Measurements from ENCODE around the gene IFITM1.
"Not testable (repeated sequence)": the region's sequence is repeated elsewhere in the genome, so short reads cannot be mapped to it uniquely, and the experiment has no call there.

IFITM1 gene

GRCh38 chr11:279040-279965, 34.5 kb upstream of the IFITM1 start:
- TF ChIP-seq POLR2A (IDR thresholded peaks at IDR 0.05; ENCODE audit: low read depth, low read length): no peak
- no peak for FAIRE-seq
- DNase-seq (ENCODE audit: insufficient read length, low spot score): no peak

DNA sequence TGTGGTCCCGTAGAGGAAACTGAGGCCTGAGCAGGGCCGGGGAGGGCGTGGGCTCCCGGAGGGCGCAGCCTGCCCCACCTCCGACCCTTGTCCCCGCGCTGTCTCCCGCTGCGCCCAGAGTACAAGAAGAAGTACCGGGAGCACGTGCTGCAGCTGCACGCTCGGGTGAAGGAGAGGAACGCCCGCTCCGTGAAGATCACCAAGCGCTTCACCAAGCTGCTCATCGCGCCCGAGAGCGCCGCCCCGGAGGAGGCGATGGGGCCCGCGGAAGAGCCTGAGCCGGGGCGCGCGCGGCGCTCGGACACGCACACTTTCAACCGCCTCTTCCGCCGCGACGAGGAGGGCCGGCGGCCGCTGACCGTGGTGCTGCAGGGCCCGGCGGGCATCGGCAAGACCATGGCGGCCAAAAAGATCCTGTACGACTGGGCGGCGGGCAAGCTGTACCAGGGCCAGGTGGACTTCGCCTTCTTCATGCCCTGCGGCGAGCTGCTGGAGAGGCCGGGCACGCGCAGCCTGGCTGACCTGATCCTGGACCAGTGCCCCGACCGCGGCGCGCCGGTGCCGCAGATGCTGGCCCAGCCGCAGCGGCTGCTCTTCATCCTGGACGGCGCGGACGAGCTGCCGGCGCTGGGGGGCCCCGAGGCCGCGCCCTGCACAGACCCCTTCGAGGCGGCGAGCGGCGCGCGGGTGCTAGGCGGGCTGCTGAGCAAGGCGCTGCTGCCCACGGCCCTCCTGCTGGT, 33.7 kb upstream of the IFITM1 start:
- no peak for TF ChIP-seq POLR2A (IDR thresholded peaks at IDR 0.05; ENCODE audit: low read depth, low read length)
- DNase-seq (ENCODE audit: insufficient read length, low spot score) (no peak), FAIRE-seq (no peak)

GRCh38 chr11:280706-281485, 32.9 kb upstream of the IFITM1 start:
- no peak for FAIRE-seq
- no peak for DNase-seq (ENCODE audit: insufficient read length, low spot score)
- TF ChIP-seq POLR2A (IDR thresholded peaks at IDR 0.05; ENCODE audit: low read depth, low read length): no peak

DNA sequence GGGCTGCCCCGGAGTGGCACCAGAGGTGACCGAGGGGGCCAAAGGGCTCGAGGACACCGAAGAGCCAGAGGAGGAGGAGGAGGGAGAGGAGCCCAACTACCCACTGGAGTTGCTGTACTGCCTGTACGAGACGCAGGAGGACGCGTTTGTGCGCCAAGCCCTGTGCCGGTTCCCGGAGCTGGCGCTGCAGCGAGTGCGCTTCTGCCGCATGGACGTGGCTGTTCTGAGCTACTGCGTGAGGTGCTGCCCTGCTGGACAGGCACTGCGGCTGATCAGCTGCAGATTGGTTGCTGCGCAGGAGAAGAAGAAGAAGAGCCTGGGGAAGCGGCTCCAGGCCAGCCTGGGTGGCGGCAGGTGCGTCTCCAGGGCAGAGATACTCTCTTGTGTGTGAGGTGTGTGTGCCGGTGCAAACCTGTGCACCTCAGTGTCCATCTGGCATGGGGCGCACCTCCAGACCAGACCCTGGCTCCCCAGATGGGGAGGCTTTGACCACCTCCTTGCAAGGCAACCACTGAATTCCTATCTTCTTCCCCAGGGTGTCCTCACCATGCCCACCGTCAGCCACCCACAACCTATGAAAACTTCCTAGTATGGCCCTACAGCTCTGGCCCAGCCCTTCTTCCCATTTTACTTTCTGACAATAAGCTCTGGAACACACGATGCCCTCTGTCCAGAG, 32.2 kb upstream of the IFITM1 start:
- TF ChIP-seq POLR2A (IDR thresholded peaks at IDR 0.05; ENCODE audit: low read depth, low read length): no peak
- FAIRE-seq (no peak), DNase-seq (ENCODE audit: insufficient read length, low spot score) (no peak)

GRCh38 chr11:282171-282570, 31.7 kb upstream of the IFITM1 start:
- no peak for FAIRE-seq
- TF ChIP-seq POLR2A (IDR thresholded peaks at IDR 0.05; ENCODE audit: low read depth, low read length): no peak
- no peak for DNase-seq (ENCODE audit: insufficient read length, low spot score)

DNA sequence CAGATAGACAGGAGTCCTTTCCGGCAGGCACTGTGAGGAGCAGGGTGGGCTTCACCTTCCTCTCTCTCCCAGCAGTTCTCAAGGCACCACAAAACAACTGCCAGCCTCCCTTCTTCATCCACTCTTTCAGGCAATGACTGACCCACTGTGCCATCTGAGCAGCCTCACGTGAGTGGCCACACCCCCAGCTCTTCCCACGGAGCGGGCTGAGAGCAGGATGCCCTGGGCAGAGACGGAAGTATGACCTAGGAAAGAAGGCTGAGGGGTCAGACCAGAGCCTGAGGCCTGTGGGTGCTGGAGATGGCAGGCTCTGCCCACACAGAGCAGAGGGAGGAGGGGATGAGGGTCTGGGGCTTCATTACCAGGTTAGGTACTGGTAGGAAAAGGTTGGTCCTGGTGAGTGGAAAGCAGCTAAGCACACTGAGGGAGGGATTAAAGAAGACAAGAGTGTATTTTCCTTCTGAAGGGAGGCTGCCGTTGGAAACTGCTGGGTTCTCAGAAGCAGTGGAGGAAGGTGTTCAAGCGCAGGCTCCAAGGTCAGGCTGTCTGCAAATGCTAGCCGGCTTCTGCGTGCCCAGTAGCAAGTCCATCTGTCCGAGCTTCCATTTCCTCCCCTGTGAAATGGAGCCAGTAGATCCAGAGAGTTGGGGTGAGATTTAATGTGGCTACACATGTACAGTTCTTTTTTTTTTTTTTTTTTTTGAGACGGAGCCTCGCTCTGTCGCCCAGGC, 31.0 kb upstream of the IFITM1 start:
- DNase-seq (ENCODE audit: insufficient read length, low spot score) (peak; percentile 75), FAIRE-seq (no peak)
- no peak for TF ChIP-seq POLR2A (IDR thresholded peaks at IDR 0.05; ENCODE audit: low read depth, low read length)

- no peak for TF ChIP-seq POLR2A (IDR thresholded peaks at IDR 0.05; ENCODE audit: low read depth, low read length)
- FAIRE-seq: no peak
- no peak for DNase-seq (ENCODE audit: insufficient read length, low spot score)
Measured at GRCh38 chr11:283405-284104, 30.3 kb upstream of the IFITM1 start.

DNA sequence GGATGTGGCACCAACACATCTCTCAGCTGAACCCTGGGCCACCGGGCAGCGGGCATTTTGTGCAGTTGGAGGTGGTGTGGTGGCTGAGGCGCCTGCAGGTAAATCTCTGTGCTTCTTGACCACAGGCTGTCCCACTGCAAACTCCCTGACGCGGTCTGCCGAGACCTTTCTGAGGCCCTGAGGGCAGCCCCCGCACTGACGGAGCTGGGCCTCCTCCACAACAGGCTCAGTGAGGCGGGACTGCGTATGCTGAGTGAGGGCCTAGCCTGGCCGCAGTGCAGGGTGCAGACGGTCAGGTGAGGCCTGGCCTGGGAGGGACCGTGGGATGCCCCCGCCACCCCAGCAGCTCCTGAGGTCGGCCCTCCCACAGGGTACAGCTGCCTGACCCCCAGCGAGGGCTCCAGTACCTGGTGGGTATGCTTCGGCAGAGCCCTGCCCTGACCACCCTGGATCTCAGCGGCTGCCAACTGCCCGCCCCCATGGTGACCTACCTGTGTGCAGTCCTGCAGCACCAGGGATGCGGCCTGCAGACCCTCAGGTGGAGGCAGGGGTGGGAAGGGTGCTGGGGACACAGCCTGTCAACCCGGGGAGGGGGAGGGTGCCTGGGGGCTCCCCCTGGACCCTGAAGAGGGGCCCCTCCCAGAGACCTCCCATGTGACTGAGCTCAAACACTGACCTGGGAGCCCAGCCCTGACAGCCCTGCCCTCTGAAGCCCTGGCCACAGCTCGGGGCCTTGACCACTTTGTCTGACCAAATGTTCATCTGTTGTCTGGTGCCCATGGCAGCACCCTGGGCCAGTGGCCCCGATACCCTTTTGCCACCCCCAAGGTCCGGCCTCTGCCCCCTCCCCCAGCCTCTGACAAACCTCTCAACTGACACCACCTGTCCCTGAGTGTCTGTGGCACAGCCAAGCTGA, 29.5 kb upstream of the IFITM1 start:
- no peak for FAIRE-seq
- no peak for TF ChIP-seq POLR2A (IDR thresholded peaks at IDR 0.05; ENCODE audit: low read depth, low read length)

GRCh38 chr11:285021-285893, 28.6 kb upstream of the IFITM1 start:
- no peak for FAIRE-seq
- no peak for DNase-seq (ENCODE audit: insufficient read length, low spot score)
- TF ChIP-seq POLR2A (IDR thresholded peaks at IDR 0.05; ENCODE audit: low read depth, low read length): no peak

More for the DNA sequence above, 29.5 kb upstream of the IFITM1 start:
- DNase-seq (ENCODE audit: insufficient read length, low spot score): no peak

- TF ChIP-seq POLR2A (IDR thresholded peaks at IDR 0.05; ENCODE audit: low read depth, low read length): no peak
- FAIRE-seq (no peak), DNase-seq (ENCODE audit: insufficient read length, low spot score) (no peak)
Measured at GRCh38 chr11:285894-286220, 28.0 kb upstream of the IFITM1 start.

GRCh38 chr11:286977-287820, 26.6 kb upstream of the IFITM1 start:
- not testable (repeated sequence) for FAIRE-seq; DNase-seq (ENCODE audit: insufficient read length, low spot score)

Data from H54 (cell line).